ENCODE data around the gene BID. TPM values are rescaled to one million over a fixed set of nuclear protein-coding genes. Genes with fewer than 3 reads are reported as not detected.

BID gene
- total RNA-seq, 4 donors from 2014 or later, result 11.8 to 26.6 (median 18.4) TPM

- Histone ChIP-seq H3K27me3 (no peaks in the 10 kb centered on the region), H3K9me3 (no peaks in the 10 kb centered on the region), H3K4me3 (no peak overlapping the region), H3K27ac (no peak overlapping the region), H3K4me1 (peaks cover 6% of the 10 kb centered on the region), H3K36me3 (no peaks in the 10 kb centered on the region)
- DNase-seq (ENCODE audit: low spot score in 2 of 2), result no peak
- TF ChIP-seq POLR2A (IDR thresholded peaks at IDR 0.05), result no peak
- TF ChIP-seq POLR2AphosphoS5 (IDR thresholded peaks at IDR 0.05), result no peak
- TF ChIP-seq EP300 (IDR thresholded peaks at IDR 0.05), result no peak
- TF ChIP-seq CTCF (IDR thresholded peaks at IDR 0.05), result no peak
- 54% methylated on average over 2 of the region's 2 CpGs for WGBS
Observed at GRCh38 chr22:17712441-17712840, 61.8 kb downstream of the BID start.

GRCh38 chr22:17710023-17710422, 64.2 kb downstream of the BID start:
- no peak for DNase-seq (ENCODE audit: low spot score in 2 of 2)
- Histone ChIP-seq H3K9me3 (no peaks in the 10 kb centered on the region), H3K27ac (no peak overlapping the region), H3K27me3 (no peaks in the 10 kb centered on the region), H3K4me3 (no peak overlapping the region), H3K4me1 (peaks cover 26% of the 10 kb centered on the region), H3K36me3 (no peaks in the 10 kb centered on the region)
- TF ChIP-seq POLR2AphosphoS5 (IDR thresholded peaks at IDR 0.05), result no peak
- TF ChIP-seq POLR2A (IDR thresholded peaks at IDR 0.05), result no peak
- no peak for TF ChIP-seq EP300 (IDR thresholded peaks at IDR 0.05)
- TF ChIP-seq CTCF (IDR thresholded peaks at IDR 0.05), result no peak
- 88% methylated on average over 5 of the region's 5 CpGs for WGBS

GRCh38 chr22:17707526-17707925, 66.7 kb downstream of the BID start:
- 49% methylated on average over 3 of the region's 3 CpGs for WGBS
- H3K9me3 ChIP-seq, result no peaks in the 10 kb centered on the region
- no peak for DNase-seq (ENCODE audit: low spot score in 2 of 2)
- no peaks in the 10 kb centered on the region for H3K27me3 ChIP-seq
- H3K4me3 ChIP-seq, result peak overlapping the region; percentile 36
- H3K36me3 ChIP-seq, result peaks cover 5% of the 10 kb centered on the region
- TF ChIP-seq CTCF (IDR thresholded peaks at IDR 0.05), result no peak
- TF ChIP-seq POLR2AphosphoS5 (IDR thresholded peaks at IDR 0.05), result no peak
- TF ChIP-seq EP300 (IDR thresholded peaks at IDR 0.05), result no peak
- no peak for TF ChIP-seq POLR2A (IDR thresholded peaks at IDR 0.05)
- peaks cover 26% of the 10 kb centered on the region for H3K4me1 ChIP-seq
- peak overlapping the region; percentile 79 for H3K27ac ChIP-seq

- Histone ChIP-seq H3K4me3 (peak overlapping the region; percentile 36), H3K27ac (peak overlapping the region; percentile 79), H3K4me1 (peaks cover 26% of the 10 kb centered on the region), H3K9me3 (no peaks in the 10 kb centered on the region), H3K27me3 (no peaks in the 10 kb centered on the region), H3K36me3 (peaks cover 5% of the 10 kb centered on the region)
- DNase-seq (ENCODE audit: low spot score in 2 of 2), result no peak
- 87% methylated on average over 1 of the region's 1 CpG for WGBS
- TF ChIP-seq POLR2AphosphoS5 (IDR thresholded peaks at IDR 0.05) (no peak), POLR2A (IDR thresholded peaks at IDR 0.05) (no peak), EP300 (IDR thresholded peaks at IDR 0.05) (no peak), CTCF (IDR thresholded peaks at IDR 0.05) (no peak)
Observed at GRCh38 chr22:17706947-17707346, 67.3 kb downstream of the BID start.

GRCh38 chr22:17705951-17706900, 68.0 kb downstream of the BID start:
- TF ChIP-seq POLR2AphosphoS5 (IDR thresholded peaks at IDR 0.05) (peak in 1 of 3 donors; percentile 67), CTCF (IDR thresholded peaks at IDR 0.05) (no peak)

More at GRCh38 chr22:17705951-17706900, 68.0 kb downstream of the BID start:
- Histone ChIP-seq H3K27ac (peak overlapping the region; percentile 79), H3K9me3 (no peaks in the 10 kb centered on the region), H3K4me1 (peaks cover 26% of the 10 kb centered on the region), H3K36me3 (peaks cover 5% of the 10 kb centered on the region), H3K27me3 (no peaks in the 10 kb centered on the region), H3K4me3 (peak overlapping the region; percentile 36)
- 22% methylated on average over 9 of the region's 9 CpGs for WGBS
- DNase-seq (ENCODE audit: low spot score in 2 of 2), result no peak

Measured in suprapubic skin (tissue), 4 donors.